Hepatocyte (in vitro differentiated cells): ENCODE data around the gene OR2T8. TPM values are rescaled to one million over a fixed set of nuclear protein-coding genes. Genes with fewer than 3 reads are reported as not detected.

Source experiments
- DNase-seq: peaks from one replicate; pipeline ENCODE4 v3.0.0-alpha.2; 2016; ENCODE audit warnings: low spot score
- H2AFZ ChIP-seq: fragments of 200-600 bp; sonication (generic); 2 replicates; pipeline ENCODE4 v1.6.0; 2016; ENCODE audit warnings: antibody characterized with exemption, mild to moderate bottlenecking
- H3K27ac ChIP-seq: fragments of 200-600 bp; sonication (generic); 2 replicates; pipeline ENCODE4 v1.5.1; 2016; ENCODE audit warnings: mild to moderate bottlenecking
- H3K27me3 ChIP-seq: fragments of 200-600 bp; sonication (generic); 2 replicates; pipeline ENCODE4 v1.6.1; 2016
- H3K36me3 ChIP-seq: fragments of 200-600 bp; sonication (generic); replicated peaks from 2 replicates; pipeline ENCODE4 v1.5.1; 2016; ENCODE audit warnings: low read depth; ENCODE audit not compliant: insufficient read depth
- H3K4me1 ChIP-seq: fragments of 200-600 bp; sonication (generic); 2 replicates; pipeline ENCODE4 v1.5.1; 2016; ENCODE audit warnings: mild to moderate bottlenecking, moderate library complexity; ENCODE audit not compliant: insufficient read depth
- H3K4me2 ChIP-seq: fragments of 200-600 bp; sonication (generic); 2 replicates; pipeline ENCODE4 v1.6.0; 2016
- H3K4me3 ChIP-seq: fragments of 200-600 bp; sonication (generic); 2 replicates; pipeline ENCODE4 v1.5.1; 2016; ENCODE audit warnings: mild to moderate bottlenecking
- H3K79me2 ChIP-seq: fragments of 200-600 bp; sonication (generic); 2 replicates; pipeline ENCODE4 v1.6.0; 2017; ENCODE audit warnings: mild to moderate bottlenecking
- H3K9me2 ChIP-seq: fragments of 200-600 bp; sonication (generic); replicated peaks from 2 replicates; pipeline ENCODE4 v1.6.0; 2017; ENCODE audit warnings: mild to moderate bottlenecking; ENCODE audit not compliant: insufficient read depth
- H3K9me3 ChIP-seq: fragments of 200-600 bp; sonication (generic); 2 replicates; pipeline ENCODE4 v1.5.1; 2016; ENCODE audit warnings: low read depth, mild to moderate bottlenecking
- H4K20me1 ChIP-seq: fragments of 200-600 bp; sonication (generic); 2 replicates; pipeline ENCODE4 v1.6.0; 2016; ENCODE audit warnings: mild to moderate bottlenecking; ENCODE audit not compliant: insufficient read depth, poor library complexity, severe bottlenecking
- EZH2 ChIP-seq: fragments of 200-600 bp; sonication (generic); IDR thresholded peaks from 2 replicates; pipeline ENCODE4 v1.6.1; 2016; ENCODE audit warnings: antibody characterized with exemption, mild to moderate bottlenecking, borderline replicate concordance
- EZH2phosphoT487 ChIP-seq: fragments of 200-600 bp; sonication (generic); IDR thresholded peaks from one replicate; pipeline ENCODE4 v1.6.1; 2018; ENCODE audit warnings: antibody characterized with exemption, mild to moderate bottlenecking, low read depth, moderate library complexity; ENCODE audit not compliant: unreplicated experiment, severe bottlenecking
- WGBS: methylation state at CpG from one replicate; pipeline ENCODE4 v1.1.6; 2016; ENCODE audit warnings: low lambda C conversion rate; ENCODE audit errors: missing lambda C conversion rate; 5-methylcytosine and 5-hydroxymethylcytosine counted together
- polyA plus RNA-seq: library from polyadenylated mRNA; unstranded; fragments of >200 nt; fragmentation: Nextera tagmentation; extraction: Ambion mirVana; gene quantifications from 2 replicates; pipeline ENCODE4 v1.2.1, GENCODE V29; 2016
- total RNA-seq: library from RNA; depleted of rRNA; stranded (reverse); fragments of >200 nt; gene quantifications from 2 replicates; pipeline ENCODE4 v1.2.3, GENCODE V29; 2014
- TF ChIP-seq, protein P1 (sequence below): fragments of 200-600 bp; sonication (generic); IDR thresholded peaks from 2 replicates; pipeline ENCODE4 v1.5.1; 2016; ENCODE audit warnings: antibody characterized with exemption, mild to moderate bottlenecking; ENCODE audit not compliant: poor library complexity

OR2T8 gene
- total and polyA plus RNA-seq, 2 experiments from 2014 or later = not detected

DNA sequence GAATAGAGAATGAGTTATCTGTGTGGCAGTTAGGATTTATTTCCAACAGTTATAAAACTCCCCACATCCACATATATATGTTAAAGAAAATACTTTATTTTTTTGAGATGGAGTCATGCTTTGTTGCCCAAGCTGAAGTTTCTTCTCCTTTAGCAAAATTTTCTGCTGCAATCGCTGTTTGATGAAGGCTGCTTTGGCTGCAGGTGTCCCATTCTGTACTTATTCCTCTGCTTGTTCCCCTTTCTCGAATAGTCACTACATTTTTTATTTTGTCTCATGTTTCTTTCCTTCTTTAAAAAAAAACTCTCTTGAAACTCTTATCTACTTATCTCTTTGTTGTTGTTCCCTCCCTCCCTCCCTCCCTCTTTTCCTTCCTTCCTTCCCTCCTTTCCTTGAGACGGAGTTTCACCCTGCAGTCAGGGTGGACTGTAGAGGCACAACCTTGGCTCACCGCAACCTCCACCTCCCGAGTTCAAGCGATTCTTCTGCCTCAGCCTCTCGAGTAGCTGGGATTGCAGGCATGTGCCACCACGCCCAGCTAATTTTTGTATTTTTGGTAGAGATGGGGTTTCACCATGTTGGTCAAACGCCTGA, 14.0 kb upstream of the OR2T8 start:
- peaks cover 4% of the 10 kb centered on the region for H3K9me3 ChIP-seq
- H3K79me2 ChIP-seq = no peaks in the 10 kb centered on the region
- no peaks in the 10 kb centered on the region for H3K4me1 ChIP-seq
- H4K20me1 ChIP-seq = no peaks in the 10 kb centered on the region
- H2AFZ ChIP-seq = no peak overlapping the region
- no peak overlapping the region for H3K27ac ChIP-seq
- no peak overlapping the region for H3K4me3 ChIP-seq
- DNase-seq = no peak
- TF ChIP-seq EZH2phosphoT487 = no peak
- TF ChIP-seq EZH2 = no peak
- TF ChIP-seq, protein P1, sequence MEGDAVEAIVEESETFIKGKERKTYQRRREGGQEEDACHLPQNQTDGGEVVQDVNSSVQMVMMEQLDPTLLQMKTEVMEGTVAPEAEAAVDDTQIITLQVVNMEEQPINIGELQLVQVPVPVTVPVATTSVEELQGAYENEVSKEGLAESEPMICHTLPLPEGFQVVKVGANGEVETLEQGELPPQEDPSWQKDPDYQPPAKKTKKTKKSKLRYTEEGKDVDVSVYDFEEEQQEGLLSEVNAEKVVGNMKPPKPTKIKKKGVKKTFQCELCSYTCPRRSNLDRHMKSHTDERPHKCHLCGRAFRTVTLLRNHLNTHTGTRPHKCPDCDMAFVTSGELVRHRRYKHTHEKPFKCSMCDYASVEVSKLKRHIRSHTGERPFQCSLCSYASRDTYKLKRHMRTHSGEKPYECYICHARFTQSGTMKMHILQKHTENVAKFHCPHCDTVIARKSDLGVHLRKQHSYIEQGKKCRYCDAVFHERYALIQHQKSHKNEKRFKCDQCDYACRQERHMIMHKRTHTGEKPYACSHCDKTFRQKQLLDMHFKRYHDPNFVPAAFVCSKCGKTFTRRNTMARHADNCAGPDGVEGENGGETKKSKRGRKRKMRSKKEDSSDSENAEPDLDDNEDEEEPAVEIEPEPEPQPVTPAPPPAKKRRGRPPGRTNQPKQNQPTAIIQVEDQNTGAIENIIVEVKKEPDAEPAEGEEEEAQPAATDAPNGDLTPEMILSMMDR = no peak
- no peak overlapping the region for H3K4me2 ChIP-seq
- WGBS = 73% methylated on average over 9 of the region's 9 CpGs
- no peaks in the 10 kb centered on the region for H3K27me3 ChIP-seq
- H3K9me2 ChIP-seq = no peaks in the 10 kb centered on the region
- H3K36me3 ChIP-seq = no peaks in the 10 kb centered on the region

DNA sequence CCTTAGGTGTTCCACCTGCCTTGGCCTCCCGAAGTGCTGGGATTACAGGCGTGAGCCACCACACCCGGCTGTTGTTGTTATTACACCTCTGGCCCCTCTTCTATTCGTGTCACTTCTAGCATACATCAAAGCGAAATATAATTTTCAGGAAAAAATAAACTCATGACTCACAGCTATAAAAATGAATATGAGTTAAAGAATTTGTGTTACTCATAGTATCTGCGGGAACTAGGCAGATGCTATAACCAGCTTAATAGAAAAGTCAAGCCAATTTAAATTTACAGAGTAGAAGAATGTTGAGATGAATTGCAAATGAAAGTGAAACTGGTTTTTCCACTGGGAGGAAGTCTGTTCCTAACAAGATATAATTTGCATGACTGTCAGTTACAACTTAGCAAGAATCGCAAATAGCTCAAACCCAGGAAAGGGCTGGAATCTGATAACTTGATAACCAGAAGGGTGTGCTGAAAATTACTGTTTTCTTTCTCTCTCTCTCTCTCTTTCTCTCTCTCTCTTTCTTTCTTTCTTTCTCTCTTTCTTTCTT, 13.5 kb upstream of the OR2T8 start:
- Histone ChIP-seq H3K27me3 (no peaks in the 10 kb centered on the region), H3K4me1 (no peaks in the 10 kb centered on the region), H3K36me3 (no peaks in the 10 kb centered on the region), H2AFZ (no peak overlapping the region), H3K4me3 (no peak overlapping the region), H3K4me2 (no peak overlapping the region), H3K9me2 (no peaks in the 10 kb centered on the region), H3K9me3 (peaks cover 4% of the 10 kb centered on the region), H4K20me1 (no peaks in the 10 kb centered on the region), H3K27ac (no peak overlapping the region), H3K79me2 (no peaks in the 10 kb centered on the region)
- TF ChIP-seq EZH2 (no peak), EZH2phosphoT487 (no peak)
- TF ChIP-seq, protein P1 = no peak
- no peak for DNase-seq
- 68% methylated on average over 7 of the region's 7 CpGs for WGBS

DNA sequence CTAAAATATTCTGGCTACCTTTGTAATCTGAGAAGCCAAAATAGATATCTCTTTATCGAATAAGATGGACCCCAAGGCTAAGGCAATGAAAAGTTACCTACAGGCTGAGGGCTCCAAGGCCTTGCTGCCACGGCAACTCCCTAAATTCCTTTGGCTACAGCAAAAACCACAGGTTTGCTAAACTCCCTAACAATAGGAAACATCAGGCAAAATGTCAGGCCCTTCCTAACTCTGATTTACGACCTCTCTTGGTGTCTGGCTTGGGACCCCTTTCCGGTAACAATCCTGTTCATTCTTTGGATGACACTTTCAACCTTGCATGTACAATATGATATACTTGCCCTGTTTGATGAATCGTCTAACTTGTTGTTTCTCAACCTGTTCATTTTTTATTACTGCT, 11.3 kb upstream of the OR2T8 start:
- peaks cover 4% of the 10 kb centered on the region for H3K9me3 ChIP-seq
- H3K9me2 ChIP-seq = no peaks in the 10 kb centered on the region
- H3K4me1 ChIP-seq = no peaks in the 10 kb centered on the region
- 65% methylated on average over 5 of the region's 5 CpGs for WGBS
- no peaks in the 10 kb centered on the region for H4K20me1 ChIP-seq
- no peaks in the 10 kb centered on the region for H3K79me2 ChIP-seq
- H3K4me2 ChIP-seq = no peak overlapping the region
- H3K4me3 ChIP-seq = no peak overlapping the region
- no peak for DNase-seq
- no peak for TF ChIP-seq EZH2
- TF ChIP-seq, protein P1 = no peak
- TF ChIP-seq EZH2phosphoT487 = no peak
- H2AFZ ChIP-seq = no peak overlapping the region
- no peak overlapping the region for H3K27ac ChIP-seq
- no peaks in the 10 kb centered on the region for H3K36me3 ChIP-seq
- H3K27me3 ChIP-seq = no peaks in the 10 kb centered on the region
